GM19351 (cell line): ENCODE measurements around the gene SLC17A7.
A peak's percentile ranks its signal among the peaks of the same experiment; 100 is the strongest.

Experiments used
- ATAC-seq: cut with Tn5 transposase; IDR thresholded peaks from one replicate; pipeline ENCODE4 v1.9.1; 2021; ENCODE audit warnings: mild to moderate bottlenecking, moderate library complexity; ENCODE audit not compliant: unreplicated experiment

The SLC17A7 gene

DNA sequence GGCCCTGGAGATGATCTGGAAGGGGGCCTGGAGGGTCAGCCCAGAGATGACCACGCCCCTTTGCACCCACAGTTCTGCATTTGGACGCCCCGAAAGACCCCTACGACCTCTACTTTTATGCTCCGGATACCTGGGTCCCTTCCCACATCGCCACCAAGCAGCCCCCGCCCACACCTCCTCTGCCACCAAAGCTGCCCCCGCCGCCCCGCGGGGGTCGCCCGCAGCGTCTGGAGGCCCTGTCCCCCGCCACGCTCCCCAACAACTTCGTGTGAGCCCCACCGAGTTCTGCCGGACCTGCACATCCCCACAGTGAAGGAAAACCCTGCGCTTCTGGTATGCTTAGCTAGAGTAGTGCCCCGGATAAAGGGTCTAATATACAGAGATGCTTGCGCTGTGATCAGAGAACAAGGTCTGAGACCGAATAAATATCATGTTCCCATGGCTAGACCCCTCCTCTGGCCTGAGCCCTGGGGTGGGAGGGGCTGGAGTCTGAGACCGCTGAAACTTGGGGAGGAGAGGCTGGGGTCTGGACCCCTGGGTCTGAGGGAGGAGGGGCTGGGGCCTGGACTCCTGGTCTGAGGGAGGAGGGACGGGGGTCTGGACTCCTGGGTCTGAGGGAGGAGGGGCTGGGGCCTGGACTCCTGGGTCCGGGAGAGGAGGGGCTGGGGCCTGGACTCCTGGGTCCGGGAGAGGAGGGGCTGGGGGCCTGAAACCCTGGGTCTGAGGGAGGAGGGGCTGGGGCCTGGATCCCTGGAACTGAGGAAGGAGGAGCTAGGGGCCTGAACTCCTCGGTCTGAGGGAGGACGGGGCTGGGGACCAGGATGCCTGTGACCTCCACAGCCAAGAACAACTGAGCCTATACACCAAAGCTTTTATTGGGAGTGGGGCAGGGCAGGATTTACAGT, 12.5 kb downstream of the SLC17A7 start:
- no peak for ATAC-seq

DNA sequence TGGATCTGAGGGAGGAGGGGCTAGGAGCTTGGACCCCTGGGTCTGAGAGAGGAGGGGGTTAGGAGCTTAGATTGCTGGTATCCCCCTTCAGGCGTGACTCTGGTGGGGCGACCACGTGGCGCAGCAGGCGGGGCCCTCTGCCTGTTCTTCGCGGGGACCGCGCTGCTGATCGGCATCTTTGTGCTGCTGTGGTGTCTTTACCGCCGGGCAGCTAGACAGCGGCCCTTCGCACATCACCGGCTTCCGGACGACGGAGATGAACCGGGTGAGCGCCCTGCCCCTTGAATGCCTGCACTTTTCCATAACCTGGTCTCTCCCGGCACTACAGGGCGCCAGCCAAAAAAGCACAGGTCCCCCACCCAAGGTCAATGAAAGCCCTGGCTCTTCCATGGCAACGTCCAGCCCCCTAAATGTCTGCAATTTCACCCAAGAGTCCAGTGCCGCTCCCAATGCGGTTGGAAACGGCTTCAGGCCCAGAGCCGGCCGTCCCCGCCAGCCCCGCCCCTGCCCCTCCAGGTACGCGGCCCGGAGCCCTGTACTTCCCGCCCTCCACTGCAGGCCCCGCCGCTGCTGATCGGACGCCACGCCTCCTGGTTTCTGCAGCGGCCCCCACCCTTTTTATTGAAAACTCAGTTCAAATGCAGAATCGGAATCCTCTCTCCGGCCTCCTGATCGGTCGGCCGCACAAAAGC, 13.3 kb downstream of the SLC17A7 start:
- no peak for ATAC-seq

DNA sequence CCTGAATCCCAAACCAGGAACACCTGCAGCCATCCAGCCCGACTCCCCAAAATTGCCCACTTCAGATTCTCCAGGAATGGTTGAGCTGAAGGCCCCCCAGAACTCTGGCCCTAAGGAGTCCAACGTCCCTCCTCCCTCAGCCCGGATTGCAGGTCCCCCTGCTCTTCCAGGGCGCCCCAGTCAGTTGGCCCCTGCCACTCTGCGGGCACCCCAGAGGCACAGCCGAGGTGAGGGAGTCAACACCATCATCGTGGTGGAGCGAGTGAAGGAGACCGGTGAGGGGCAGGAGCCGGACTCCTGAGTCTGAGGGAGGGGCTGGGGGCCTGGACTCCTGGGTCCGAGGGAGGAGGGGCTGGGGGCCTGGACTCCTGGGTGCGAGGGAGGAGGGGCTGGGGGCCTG, 14.0 kb downstream of the SLC17A7 start:
- no peak for ATAC-seq

DNA sequence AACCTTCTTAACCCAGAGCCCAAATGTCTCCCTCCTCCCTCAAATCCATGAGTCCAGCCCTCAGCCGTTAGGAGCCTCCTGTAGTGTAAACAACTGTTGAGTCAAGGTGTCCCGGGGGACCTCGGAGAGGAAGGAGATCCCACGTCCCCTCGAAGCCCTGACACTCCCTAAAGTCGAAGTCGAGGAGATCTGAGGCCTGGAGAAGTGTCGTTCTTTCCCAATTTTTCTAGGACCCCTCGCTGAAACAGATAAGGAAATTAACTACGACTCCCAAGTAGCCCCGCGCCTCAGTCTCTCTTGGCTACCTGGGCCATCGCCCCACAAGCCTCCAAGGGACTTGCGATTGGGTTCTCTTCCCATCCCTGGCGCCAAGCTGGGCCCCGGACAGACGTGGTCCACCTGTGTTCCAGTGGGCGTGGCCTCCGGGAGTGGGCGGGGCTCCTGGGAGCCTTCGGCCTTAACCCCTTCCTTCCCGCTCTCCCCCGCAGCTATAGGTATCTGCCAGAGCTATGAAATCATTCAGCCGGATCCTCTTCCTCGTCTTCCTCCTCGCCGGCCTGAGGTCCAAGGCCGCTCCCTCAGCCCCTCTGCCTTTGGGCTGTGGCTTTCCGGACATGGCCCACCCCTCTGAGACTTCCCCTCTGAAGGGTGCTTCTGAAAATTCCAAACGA, 15.3 kb downstream of the SLC17A7 start:
- no peak for ATAC-seq

DNA sequence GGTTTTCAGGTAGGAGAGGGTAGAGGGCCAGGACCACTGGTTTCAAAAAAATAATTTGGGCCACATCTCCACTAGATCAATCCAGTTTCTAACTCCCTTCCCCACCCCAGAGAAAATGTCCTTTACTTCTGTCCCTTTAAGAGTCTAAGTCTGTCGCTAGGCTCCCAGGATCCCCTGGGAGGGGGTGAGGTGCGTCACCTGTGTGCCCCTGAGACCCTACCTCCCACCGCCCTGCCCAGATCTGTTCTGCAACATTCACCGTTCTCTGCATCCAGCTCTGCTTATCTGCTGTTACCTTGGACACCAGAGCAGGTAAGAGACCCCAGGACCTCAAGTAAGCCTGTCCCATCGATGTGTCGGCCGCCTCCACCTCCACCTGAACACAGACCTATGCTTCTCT, 16.1 kb downstream of the SLC17A7 start, which contains the start of gene GFY:
Gene GFY (plus strand): TSS at position 211 of the 400 bp plus-strand sequence. CDS start 1,043 bp downstream, outside the sequence.
- no peak for ATAC-seq

DNA sequence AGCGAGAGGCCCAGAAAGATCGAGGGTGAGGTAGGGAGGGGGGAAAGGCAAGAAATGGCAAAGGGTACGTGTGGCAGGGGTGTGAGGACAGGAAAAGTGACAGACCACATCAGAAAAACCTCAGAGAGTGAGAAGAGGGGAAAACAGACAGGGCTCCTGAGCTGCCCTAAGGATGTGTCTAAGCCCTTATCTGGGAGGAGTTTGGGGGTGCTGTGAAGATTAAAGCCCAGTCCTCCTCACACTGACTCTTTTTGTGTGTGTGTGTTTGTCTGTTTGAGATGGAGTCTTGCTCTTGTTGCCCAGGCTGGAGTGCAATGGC, 17.4 kb downstream of the SLC17A7 start:
- ATAC-seq: no peak

DNA sequence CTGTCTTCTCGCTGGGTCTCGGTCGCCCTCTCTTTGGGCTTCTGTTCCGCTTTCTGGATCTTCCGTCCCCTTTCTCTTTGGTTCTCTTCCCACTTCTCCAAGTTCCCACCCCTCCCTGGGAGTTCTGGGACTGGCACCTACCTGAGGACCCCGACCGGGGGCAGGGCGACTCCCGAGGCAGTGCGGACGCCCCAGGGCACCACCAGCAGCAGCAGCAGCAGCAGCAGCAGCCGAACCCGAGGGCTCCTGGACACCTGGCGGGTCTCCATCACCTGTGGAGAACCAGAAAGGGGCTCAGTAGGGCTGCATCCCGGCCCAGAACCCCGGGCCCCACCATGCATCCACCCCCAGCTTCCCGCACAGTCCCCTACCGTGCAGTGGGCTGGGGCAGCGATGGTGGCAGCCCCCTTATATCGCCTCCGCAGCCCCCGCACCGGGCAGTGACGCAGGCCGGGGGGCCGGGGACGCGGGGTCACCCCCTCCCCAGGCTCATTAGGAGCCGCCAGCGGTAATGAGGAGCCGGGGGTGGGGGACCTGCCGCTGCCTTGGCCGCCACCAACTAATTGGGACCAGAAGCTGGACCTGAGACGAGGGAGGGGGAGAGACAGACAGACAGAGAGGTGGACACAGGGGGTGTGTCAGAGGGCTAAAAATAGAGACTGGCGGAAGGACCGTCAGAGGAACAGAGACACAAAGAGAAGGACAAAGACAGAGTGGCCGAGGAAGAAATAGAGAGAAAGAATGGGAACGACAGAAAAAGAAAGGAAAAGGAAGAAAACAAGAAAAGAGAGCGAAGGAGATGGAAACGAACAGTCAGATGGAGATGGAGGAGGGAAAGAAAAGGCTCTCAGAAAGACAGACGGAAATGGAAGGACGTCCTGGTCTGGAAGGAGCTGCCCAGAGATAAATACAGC, 18.0 kb downstream of the SLC17A7 start, which contains the start of gene PTH2:
Gene PTH2 (minus strand): TSS at position 371 of the 914 bp plus-strand sequence. CDS start 102 bp downstream, at position 269.
- ATAC-seq: no peak

DNA sequence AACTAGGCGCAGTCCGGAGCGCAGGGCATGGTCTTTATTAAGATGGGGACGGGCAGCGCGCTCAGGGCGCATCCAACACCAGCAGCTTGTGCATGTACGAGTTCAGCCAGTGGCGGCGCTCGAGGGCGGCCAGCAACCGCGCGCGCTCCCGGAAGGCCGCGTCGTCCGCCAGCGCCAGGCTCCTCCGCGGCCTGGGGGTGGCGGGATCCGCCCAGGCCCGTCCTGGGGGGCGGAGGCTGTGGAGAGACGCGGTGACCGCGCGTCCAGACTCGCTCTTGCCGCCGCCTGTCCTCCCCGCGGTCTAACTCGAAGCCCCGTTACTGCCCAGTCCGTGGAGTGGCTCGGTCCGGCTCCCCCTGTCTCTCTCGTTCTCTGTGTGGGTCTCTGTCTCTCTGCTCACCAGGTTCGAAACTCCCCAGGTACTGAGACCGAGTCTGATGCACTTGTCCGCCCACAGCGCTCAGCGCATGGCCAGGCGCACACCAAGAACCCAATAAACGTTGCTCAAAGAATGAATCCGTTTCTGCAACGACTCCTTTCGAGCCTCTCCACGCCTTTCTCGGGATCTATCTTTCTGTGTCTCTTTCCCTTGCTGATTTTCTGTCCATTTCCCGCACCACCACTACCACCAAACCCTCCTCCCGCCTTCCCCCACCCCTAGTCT, 18.8 kb downstream of the SLC17A7 start:
- ATAC-seq: no peak

DNA sequence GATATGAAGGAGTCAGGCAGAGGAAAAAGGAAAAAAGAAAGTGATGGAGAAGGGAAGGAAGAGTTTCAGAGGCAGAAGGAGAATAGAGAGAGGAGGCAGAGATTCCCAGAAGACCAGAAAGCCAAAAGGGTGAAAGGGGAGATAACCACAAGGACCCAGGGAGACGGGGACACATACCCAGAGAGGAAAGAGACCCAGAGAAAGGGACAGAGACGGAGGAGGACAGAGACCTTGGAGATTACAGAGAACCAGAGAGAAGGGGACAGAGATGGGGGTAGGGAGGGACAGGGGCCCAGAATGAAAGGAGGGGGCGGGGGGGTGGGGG, 19.5 kb downstream of the SLC17A7 start:
- no peak for ATAC-seq

DNA sequence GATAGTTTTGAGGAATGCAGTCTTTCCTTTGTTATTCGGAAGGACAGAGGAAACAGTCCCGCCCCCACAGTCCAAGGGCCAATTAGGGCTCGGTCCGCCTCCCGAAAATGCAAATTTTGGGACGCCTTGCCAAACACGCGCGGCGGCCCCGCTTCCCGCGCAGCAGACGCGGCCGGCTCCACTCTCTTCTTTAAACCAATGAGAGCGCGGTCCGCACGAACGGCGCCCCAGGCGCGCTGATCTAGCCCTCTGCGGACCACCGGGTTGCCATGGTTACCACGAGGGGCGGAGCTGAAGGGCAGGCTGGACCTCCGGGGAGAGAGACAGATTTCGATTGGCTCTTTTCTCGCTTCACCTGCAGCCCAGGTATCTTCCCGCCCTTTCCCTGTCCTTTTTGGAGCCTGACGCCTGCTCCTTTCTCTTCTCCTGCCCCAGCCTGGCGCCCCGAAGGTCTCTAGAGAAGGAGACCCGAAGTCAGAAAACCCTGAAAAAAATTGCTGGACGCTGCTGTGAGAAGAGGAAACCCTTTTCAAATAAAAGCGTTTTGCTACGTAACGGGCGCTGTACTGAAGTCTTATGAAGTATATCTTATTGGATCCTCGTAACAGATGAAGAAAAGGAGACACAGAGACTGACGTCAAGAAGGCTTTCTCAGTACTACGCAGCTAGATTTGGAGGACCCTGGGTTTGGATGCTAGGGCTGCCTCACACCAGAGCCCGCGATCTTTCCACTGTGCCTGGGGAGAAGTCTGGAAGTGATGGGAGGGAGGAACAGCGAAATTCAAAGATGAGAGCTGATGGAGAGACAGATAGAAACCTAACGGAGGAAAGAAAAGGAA, 20.1 kb downstream of the SLC17A7 start:
- no peak for ATAC-seq

DNA sequence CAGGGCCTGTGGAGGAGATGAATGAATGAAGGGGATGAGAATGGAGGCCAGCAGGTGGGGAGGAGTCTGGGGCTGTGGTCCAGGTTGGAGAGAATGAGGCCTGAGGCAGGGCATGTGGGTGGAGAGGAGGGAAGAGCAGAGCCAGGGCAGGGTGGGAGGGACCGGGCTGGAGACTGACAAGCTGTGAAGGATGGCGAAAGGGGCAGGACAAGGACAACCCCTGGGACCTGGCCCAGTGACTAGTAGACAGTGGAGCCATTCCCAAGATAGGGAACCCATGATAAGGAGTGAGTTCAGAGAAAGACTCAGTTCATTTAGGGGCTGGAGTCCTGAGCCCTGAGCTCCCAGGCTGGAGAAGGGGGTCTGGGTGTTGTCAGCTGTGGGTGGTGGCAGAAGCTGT, 21.1 kb downstream of the SLC17A7 start:
- ATAC-seq: no peak

DNA sequence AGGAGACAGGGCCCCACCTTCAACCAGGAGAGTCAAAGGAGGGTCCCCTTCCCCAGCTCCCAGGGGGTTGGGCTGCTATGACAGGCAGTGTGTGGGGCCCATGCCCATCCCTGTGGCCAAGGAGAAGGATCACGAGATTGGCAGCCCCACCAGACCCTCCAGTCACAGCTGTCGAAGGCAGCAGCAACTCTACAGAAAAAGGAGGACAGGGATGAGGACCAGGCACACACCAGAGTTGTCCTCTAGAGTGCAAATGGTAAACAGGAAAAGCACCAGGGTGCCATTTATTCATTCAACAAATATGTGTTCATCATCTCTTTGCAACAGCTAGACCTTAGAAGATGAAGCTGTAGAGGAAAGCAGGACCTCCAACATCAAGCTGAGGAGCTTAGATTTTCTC, 22.2 kb downstream of the SLC17A7 start:
- ATAC-seq: no peak

DNA sequence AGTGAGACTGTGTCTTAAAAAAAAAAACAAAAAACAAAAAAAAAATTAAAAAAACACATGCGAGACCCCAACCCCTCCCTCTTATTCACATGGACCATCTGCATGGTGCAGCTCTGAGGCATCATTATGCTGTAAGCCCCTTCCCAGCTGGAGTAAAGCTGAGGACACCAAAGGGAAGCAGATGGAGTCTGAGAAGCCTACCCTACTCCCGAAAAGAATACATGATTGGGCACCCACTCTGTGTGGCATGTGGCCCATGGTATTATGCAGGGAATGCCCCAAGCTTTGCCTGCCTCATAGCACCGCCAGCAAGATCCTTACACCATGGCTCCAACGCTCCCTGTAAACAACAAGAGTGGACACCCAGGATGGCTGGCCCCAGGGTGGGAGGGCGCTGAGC, 22.8 kb downstream of the SLC17A7 start:
- no peak for ATAC-seq

DNA sequence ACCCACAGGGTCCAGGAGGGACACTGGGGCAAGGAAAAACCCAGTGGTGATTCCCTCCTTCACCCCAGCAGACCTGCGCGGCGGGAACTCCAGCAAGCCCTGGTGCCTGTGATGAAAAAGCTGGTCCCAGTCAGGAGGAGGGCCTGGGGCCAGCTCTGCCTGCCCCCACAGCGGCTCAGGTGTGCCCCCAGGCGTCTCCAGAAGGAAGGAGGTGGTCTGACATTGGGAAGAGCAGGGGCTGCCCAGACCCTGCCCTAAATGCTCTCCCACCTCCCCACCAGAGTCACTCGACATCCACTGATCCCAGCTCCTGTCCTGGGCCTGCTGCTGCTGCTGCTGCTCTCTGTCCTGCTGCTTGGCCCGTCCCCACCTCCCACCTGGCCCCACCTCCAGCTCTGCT, 24.2 kb downstream of the SLC17A7 start:
- no peak for ATAC-seq

DNA sequence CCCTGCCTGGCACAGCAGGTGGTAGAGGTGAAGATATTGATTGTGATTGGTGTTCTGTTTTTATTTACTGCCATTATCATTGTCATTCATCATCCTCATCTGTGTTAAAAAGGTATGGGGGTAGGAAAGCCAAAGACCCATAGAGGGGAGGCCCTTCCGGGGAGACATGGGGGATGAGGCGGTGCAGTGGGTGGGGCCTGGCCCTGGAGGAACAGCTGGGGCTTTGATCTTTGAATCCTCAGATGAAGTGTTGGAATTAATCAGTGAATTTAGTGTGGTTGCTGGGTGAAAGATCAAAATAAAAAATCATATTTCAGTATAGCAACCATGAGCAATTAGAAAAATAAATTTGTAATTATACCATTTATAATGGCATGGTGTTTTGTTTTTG, 25.5 kb downstream of the SLC17A7 start:
- ATAC-seq: no peak

DNA sequence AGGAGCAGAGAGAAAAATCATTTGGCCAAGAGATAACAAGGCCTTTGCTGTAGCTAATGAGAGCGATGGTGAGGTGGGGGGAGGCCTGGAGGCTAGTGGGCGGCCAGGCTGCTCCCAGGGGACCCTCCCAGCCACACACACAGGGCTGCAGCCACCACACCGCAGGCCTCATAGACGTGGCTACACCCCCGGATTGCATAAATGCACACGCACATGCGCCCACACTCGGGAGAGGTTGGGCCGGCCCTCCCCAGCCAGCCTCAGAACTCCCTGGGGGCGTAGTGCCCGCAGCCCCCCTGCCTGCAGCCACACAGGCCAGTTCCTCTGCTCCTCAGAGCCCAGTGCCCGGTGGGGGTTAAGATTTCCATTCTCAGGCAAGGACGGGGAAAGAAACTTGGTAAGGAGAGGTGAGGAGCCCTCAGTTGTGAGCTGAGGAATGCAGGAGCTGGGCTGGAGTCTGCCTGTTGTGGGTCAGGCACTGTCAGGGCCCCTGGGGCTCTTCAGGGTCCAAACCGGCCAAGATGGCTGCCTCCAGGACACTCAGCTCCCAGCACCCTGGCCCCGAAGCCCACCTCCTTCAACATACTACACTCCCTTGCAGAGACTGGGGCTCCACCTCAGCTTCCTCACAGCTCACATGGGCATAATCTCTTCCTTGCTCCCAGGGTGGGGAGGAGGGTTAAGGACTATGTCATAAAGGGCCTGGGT, 26.1 kb downstream of the SLC17A7 start:
- ATAC-seq: peak; percentile 50

DNA sequence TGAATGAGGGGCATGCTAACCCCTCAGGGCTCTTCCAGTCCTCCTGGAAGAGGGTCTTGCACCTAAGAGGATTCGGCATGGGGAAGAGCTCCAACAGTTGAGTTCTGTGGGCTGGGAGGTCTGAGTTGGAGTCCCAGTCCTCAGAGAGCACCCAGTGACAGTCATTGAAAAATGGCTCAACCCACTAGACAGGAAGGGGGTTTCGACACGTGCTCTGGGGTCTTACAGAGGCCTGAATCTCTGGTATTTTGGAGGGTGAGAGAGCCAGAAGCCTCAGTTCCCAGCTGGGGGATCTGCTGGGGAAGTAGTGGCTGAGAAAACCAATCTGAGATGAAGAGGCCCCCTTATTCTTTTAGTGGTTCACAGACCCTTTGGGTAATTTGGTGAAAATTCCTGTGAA, 27.1 kb downstream of the SLC17A7 start:
- no peak for ATAC-seq

DNA sequence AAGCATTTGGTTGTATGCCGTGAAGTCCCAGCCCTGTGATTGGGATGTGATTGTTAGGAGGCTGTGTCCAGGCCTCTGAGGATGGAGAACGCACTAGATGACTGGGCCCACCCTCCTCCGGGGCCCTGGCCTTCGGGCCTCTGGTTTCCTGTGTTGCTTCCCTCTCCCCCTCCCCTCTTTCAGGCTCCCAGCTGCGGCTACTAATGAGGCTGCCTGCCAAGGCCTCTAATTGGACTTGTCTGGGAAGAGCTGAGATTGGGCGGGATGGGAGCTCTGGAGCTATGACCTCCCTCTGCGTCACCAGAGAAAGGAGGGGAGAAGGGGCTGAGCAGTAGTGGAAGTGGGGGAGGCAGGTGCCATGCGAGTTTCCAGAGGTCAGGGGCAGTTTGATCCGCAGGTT, 28.0 kb downstream of the SLC17A7 start:
- no peak for ATAC-seq
